ENCODE measurements around the gene RASIP1.

Gene RASIP1

DNA sequence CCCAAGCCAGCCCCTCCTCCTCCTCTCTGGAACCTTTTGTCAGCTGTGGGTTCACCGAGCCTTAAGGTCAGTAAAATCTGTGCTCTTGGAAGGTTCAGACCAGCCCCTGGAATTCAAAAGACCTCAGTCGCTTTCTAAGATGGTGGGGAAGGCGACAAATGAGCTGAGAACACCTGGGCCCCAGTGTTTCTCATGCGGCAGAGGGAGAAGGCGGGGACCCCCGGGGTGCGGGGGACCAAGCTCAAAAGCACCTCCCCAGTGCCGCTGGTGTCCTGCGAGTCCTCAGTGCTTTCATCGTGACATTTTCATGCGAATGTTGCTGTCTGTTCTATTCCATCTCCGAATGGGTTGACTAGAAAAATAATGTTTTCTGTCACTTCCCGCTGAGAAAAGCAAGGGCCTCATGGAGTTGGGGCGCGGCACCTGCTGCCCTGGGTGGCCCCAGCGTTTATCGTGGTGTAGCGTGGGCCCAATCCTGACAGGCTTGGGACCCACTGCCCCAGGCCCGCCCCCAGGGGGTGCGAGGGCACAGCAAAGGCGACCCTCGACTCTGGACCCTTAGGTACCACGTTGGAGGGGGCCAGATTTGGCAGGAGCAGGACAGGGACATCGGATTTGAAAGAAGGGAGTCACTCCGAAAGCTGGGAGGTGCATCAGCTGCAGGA, 66.8 kb downstream of the RASIP1 start:
- no peak overlapping the region for H2AFZ ChIP-seq (ENCODE audit: low read length)

GRCh38 chr19:48672994-48673393, 67.4 kb downstream of the RASIP1 start, which contains the start of gene NTN5:
Gene NTN5, minus strand, starts transcription at chr19:48673017. Its CDS starts 2,031 bp downstream, at chr19:48670986.
- Histone ChIP-seq H4K20me1 (ENCODE audit: insufficient read depth, low read length, poor library complexity, severe bottlenecking) (no peaks in the 10 kb centered on the region), H3K9ac (ENCODE audit: low read depth, low read length, poor library complexity, severe bottlenecking) (no peak within 1 kb of the TSS), H3K4me2 (ENCODE audit: low read depth, low read length, poor library complexity, severe bottlenecking) (no peak within 1 kb of the TSS), H3F3A (ENCODE audit: low read depth) (no peaks in the 10 kb centered on the region), H3K9me3 (ENCODE audit: insufficient read depth, low read depth, low read length) (no peaks in the 10 kb centered on the region), H3K9me2 (replicated peaks; ENCODE audit: low read depth, low read length) (no peaks in the 10 kb centered on the region), H3K4me3 (ENCODE audit: low read length, poor library complexity, severe bottlenecking) (no peak within 1 kb of the TSS), H2AFZ (ENCODE audit: low read length) (no peak within 1 kb of the TSS), H3K36me3 (ENCODE audit: insufficient read depth, low read length) (no peaks in the 10 kb centered on the region), H3K4me1 (ENCODE audit: insufficient read depth, low read length, poor library complexity, severe bottlenecking) (no peaks in the 10 kb centered on the region), H3K79me2 (ENCODE audit: insufficient read depth, low read length) (no peaks in the 10 kb centered on the region), H3K27me3 (ENCODE audit: insufficient read depth, low read length, poor library complexity, severe bottlenecking) (no peaks in the 10 kb centered on the region)
- TF ChIP-seq, protein P1, sequence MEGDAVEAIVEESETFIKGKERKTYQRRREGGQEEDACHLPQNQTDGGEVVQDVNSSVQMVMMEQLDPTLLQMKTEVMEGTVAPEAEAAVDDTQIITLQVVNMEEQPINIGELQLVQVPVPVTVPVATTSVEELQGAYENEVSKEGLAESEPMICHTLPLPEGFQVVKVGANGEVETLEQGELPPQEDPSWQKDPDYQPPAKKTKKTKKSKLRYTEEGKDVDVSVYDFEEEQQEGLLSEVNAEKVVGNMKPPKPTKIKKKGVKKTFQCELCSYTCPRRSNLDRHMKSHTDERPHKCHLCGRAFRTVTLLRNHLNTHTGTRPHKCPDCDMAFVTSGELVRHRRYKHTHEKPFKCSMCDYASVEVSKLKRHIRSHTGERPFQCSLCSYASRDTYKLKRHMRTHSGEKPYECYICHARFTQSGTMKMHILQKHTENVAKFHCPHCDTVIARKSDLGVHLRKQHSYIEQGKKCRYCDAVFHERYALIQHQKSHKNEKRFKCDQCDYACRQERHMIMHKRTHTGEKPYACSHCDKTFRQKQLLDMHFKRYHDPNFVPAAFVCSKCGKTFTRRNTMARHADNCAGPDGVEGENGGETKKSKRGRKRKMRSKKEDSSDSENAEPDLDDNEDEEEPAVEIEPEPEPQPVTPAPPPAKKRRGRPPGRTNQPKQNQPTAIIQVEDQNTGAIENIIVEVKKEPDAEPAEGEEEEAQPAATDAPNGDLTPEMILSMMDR (conservative IDR thresholded peaks at IDR 0.05; ENCODE audit: low read length), result no peak
- no peak for TF ChIP-seq EZH2phosphoT487 (IDR thresholded peaks at IDR 0.05; ENCODE audit: borderline replicate concordance)

More for the DNA sequence above, 66.8 kb downstream of the RASIP1 start:
- H3K4me3 ChIP-seq (ENCODE audit: low read length, poor library complexity, severe bottlenecking), result no peak overlapping the region
- H3K79me2 ChIP-seq (ENCODE audit: insufficient read depth, low read length), result no peaks in the 10 kb centered on the region
- no peak overlapping the region for H3K9ac ChIP-seq (ENCODE audit: low read depth, low read length, poor library complexity, severe bottlenecking)
- H3K4me2 ChIP-seq (ENCODE audit: low read depth, low read length, poor library complexity, severe bottlenecking), result no peak overlapping the region
- no peaks in the 10 kb centered on the region for H3K9me3 ChIP-seq (ENCODE audit: insufficient read depth, low read depth, low read length)
- H3K4me1 ChIP-seq (ENCODE audit: insufficient read depth, low read length, poor library complexity, severe bottlenecking), result no peaks in the 10 kb centered on the region
- H3K9me2 ChIP-seq (replicated peaks; ENCODE audit: low read depth, low read length), result no peaks in the 10 kb centered on the region
- TF ChIP-seq, protein P1 (conservative IDR thresholded peaks at IDR 0.05; ENCODE audit: low read length), result no peak
- TF ChIP-seq EZH2phosphoT487 (IDR thresholded peaks at IDR 0.05; ENCODE audit: borderline replicate concordance), result no peak
- no peaks in the 10 kb centered on the region for H3K27me3 ChIP-seq (ENCODE audit: insufficient read depth, low read length, poor library complexity, severe bottlenecking)
- H3K36me3 ChIP-seq (ENCODE audit: insufficient read depth, low read length), result no peaks in the 10 kb centered on the region
- H4K20me1 ChIP-seq (ENCODE audit: insufficient read depth, low read length, poor library complexity, severe bottlenecking), result no peaks in the 10 kb centered on the region
- no peaks in the 10 kb centered on the region for H3F3A ChIP-seq (ENCODE audit: low read depth)

DNA sequence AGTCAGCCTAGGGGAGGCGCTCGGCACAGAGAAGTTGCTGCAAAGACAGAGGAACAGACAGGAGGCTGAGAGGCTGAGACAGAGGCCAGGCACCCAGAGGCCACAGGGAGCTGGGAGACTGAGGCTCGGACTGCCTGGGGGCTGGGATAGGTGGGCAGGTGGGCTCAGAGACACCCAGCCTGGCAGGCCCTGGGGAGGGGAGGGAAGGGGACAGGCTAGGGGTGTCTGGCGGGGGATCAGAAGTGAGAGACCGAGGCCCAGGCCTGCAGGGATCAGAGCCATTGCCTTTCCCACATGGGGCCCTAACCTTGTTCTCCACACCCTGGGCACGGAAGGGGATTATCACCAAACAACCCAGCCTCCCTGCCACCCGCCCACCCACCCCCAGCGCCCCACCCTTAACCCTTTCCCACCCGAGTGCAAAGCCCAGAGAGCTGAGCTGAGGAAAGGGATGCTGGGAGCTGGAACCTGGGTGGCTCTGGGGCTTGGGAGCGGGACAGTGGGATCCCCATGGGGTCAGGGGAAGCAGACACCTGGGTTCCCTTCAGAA, 68.9 kb downstream of the RASIP1 start:
- Histone ChIP-seq H3K4me1 (ENCODE audit: insufficient read depth, low read length, poor library complexity, severe bottlenecking) (no peaks in the 10 kb centered on the region), H3K4me2 (ENCODE audit: low read depth, low read length, poor library complexity, severe bottlenecking) (no peak overlapping the region), H3K9me3 (ENCODE audit: insufficient read depth, low read depth, low read length) (no peaks in the 10 kb centered on the region), H2AFZ (ENCODE audit: low read length) (no peak overlapping the region), H3K36me3 (ENCODE audit: insufficient read depth, low read length) (no peaks in the 10 kb centered on the region), H3K27me3 (ENCODE audit: insufficient read depth, low read length, poor library complexity, severe bottlenecking) (no peaks in the 10 kb centered on the region), H3K9me2 (replicated peaks; ENCODE audit: low read depth, low read length) (no peaks in the 10 kb centered on the region), H3K79me2 (ENCODE audit: insufficient read depth, low read length) (no peaks in the 10 kb centered on the region), H4K20me1 (ENCODE audit: insufficient read depth, low read length, poor library complexity, severe bottlenecking) (no peaks in the 10 kb centered on the region), H3K4me3 (ENCODE audit: low read length, poor library complexity, severe bottlenecking) (no peak overlapping the region), H3K9ac (ENCODE audit: low read depth, low read length, poor library complexity, severe bottlenecking) (no peak overlapping the region), H3F3A (ENCODE audit: low read depth) (no peaks in the 10 kb centered on the region)
- no peak for TF ChIP-seq EZH2phosphoT487 (IDR thresholded peaks at IDR 0.05; ENCODE audit: borderline replicate concordance)
- TF ChIP-seq, protein P1 (conservative IDR thresholded peaks at IDR 0.05; ENCODE audit: low read length), result no peak

Measured in Loucy (cell line).